Neural progenitor cell (in vitro differentiated cells): ENCODE data around the gene IL21R. TPM values are rescaled to one million over a fixed set of nuclear protein-coding genes. Genes with fewer than 3 reads are reported as not detected.

Experiments used
- DNase-seq: peaks from one replicate; pipeline ENCODE4 v3.0.0-alpha.2; 2016; ENCODE audit warnings: low spot score
- H2AFZ ChIP-seq: fragments of 200-600 bp; sonication (generic); replicated peaks from 2 replicates; pipeline ENCODE4 v1.6.1; 2016; ENCODE audit warnings: antibody characterized with exemption
- H3F3A ChIP-seq: fragments of 200-600 bp; sonication (generic); 2 replicates; pipeline ENCODE4 v1.6.1; 2016; ENCODE audit warnings: antibody characterized with exemption, low read depth
- H3K27ac ChIP-seq: fragments of 200-600 bp; sonication (generic); 2 replicates; pipeline ENCODE4 v1.5.1; 2016; ENCODE audit warnings: mild to moderate bottlenecking
- H3K27me3 ChIP-seq: fragments of 200-600 bp; sonication (generic); 2 replicates; pipeline ENCODE4 v1.6.1; 2016; ENCODE audit warnings: mild to moderate bottlenecking, moderate library complexity
- H3K36me3 ChIP-seq: fragments of 200-600 bp; sonication (generic); 2 replicates; pipeline ENCODE4 v1.5.1; 2016
- H3K4me1 ChIP-seq: fragments of 200-600 bp; sonication (generic); 2 replicates; pipeline ENCODE4 v1.6.1; 2016; ENCODE audit warnings: mixed run types
- H3K4me2 ChIP-seq: fragments of 200-600 bp; sonication (generic); 2 replicates; pipeline ENCODE4 v1.6.1; 2016
- H3K4me3 ChIP-seq: fragments of 200-600 bp; sonication (generic); 2 replicates; pipeline ENCODE4 v1.5.1; 2016
- H3K79me2 ChIP-seq: fragments of 200-600 bp; sonication (generic); 2 replicates; pipeline ENCODE4 v1.6.1; 2016; ENCODE audit warnings: low read depth
- H3K9ac ChIP-seq: fragments of 200-600 bp; sonication (generic); 2 replicates; pipeline ENCODE4 v1.6.1; 2016
- H3K9me3 ChIP-seq: fragments of 200-600 bp; sonication (generic); 2 replicates; pipeline ENCODE4 v1.5.1; 2016; ENCODE audit warnings: low read depth
- H4K20me1 ChIP-seq: fragments of 200-600 bp; sonication (generic); 2 replicates; pipeline ENCODE4 v1.6.1; 2016; ENCODE audit warnings: low read depth
- H3K27ac Mint-ChIP-seq: 3 replicates; pipeline ENCODE4 v1.8.0; 2021; ENCODE audit warnings: mixed read lengths
- H3K27me3 Mint-ChIP-seq: 2 replicates; pipeline ENCODE4 v1.8.0; 2022; ENCODE audit warnings: low read depth, mild to moderate bottlenecking, inconsistent platforms, moderate library complexity, mixed read lengths; ENCODE audit not compliant: insufficient read depth
- H3K36me3 Mint-ChIP-seq: 3 replicates; pipeline ENCODE4 v1.8.0; 2021; ENCODE audit warnings: mixed read lengths
- H3K4me1 Mint-ChIP-seq: 3 replicates; pipeline ENCODE4 v1.8.0; 2021; ENCODE audit warnings: mixed read lengths
- H3K4me3 Mint-ChIP-seq: 3 replicates; pipeline ENCODE4 v1.8.0; 2021; ENCODE audit warnings: mild to moderate bottlenecking, moderate library complexity, mixed read lengths
- H3K9me3 Mint-ChIP-seq: 3 replicates; pipeline ENCODE4 v1.8.0; 2020; ENCODE audit warnings: mixed read lengths
- CTCF ChIP-seq: fragments of 200-600 bp; sonication (generic); IDR thresholded peaks from 2 replicates; pipeline ENCODE4 v1.5.1; 2017; ENCODE audit warnings: antibody characterized with exemption, mild to moderate bottlenecking
- EZH2 ChIP-seq: fragments of 200-600 bp; sonication (generic); IDR thresholded peaks from 2 replicates; pipeline ENCODE4 v1.6.1; 2017; ENCODE audit warnings: antibody characterized with exemption, mild to moderate bottlenecking, moderate library complexity
- EZH2phosphoT487 ChIP-seq: fragments of 200-600 bp; sonication (generic); IDR thresholded peaks from 2 replicates; pipeline ENCODE4 v1.6.1; 2017; ENCODE audit warnings: antibody characterized with exemption
- total RNA-seq: library from RNA; depleted of rRNA; stranded (reverse); fragments of >200 nt; gene quantifications from 2 replicates; pipeline ENCODE4 v1.2.3, GENCODE V29; 2015; ENCODE audit warnings: low replicate concordance

IL21R gene
- total RNA-seq, 1 donor from 2014 or later = not detected

GRCh38 chr16:27378871-27379481, 23.0 kb upstream of the IL21R start:
- Histone ChIP-seq H3K9me3 (no peaks in the 10 kb centered on the region), H3K79me2 (no peaks in the 10 kb centered on the region), H3K27ac (no peak overlapping the region), H3K36me3 (no peaks in the 10 kb centered on the region), H3K27me3 (no peaks in the 10 kb centered on the region), H3K9ac (no peak overlapping the region), H3K4me1 (no peaks in the 10 kb centered on the region), H4K20me1 (no peaks in the 10 kb centered on the region), H2AFZ (no peak overlapping the region), H3K4me2 (no peak overlapping the region), H3K4me3 (no peak overlapping the region), H3F3A (no peaks in the 10 kb centered on the region)
- H3K27ac Mint-ChIP-seq = peak overlapping the region; percentile 64
- H3K36me3 Mint-ChIP-seq = peaks cover 1% of the 10 kb centered on the region
- no peak for DNase-seq
- H3K27me3 Mint-ChIP-seq = peaks cover 2% of the 10 kb centered on the region
- peaks cover 3% of the 10 kb centered on the region for H3K9me3 Mint-ChIP-seq
- H3K4me1 Mint-ChIP-seq = peaks cover 4% of the 10 kb centered on the region
- no peak for TF ChIP-seq EZH2
- no peak for TF ChIP-seq CTCF
- TF ChIP-seq EZH2phosphoT487 = no peak
- no peak overlapping the region for H3K4me3 Mint-ChIP-seq

- no peaks in the 10 kb centered on the region for H3K27me3 ChIP-seq
- H3K4me1 ChIP-seq = no peaks in the 10 kb centered on the region
- H3K9ac ChIP-seq = no peak overlapping the region
- no peaks in the 10 kb centered on the region for H3K79me2 ChIP-seq
- Mint-ChIP-seq H3K4me1 (peaks cover 4% of the 10 kb centered on the region), H3K9me3 (peaks cover 11% of the 10 kb centered on the region), H3K27ac (no peak overlapping the region), H3K27me3 (peaks cover 4% of the 10 kb centered on the region), H3K36me3 (peaks cover 1% of the 10 kb centered on the region), H3K4me3 (peak overlapping the region; percentile 0)
- H2AFZ ChIP-seq = no peak overlapping the region
- TF ChIP-seq CTCF = no peak
- TF ChIP-seq EZH2 = no peak
- TF ChIP-seq EZH2phosphoT487 = no peak
- no peak overlapping the region for H3K4me3 ChIP-seq
- H3K36me3 ChIP-seq = no peaks in the 10 kb centered on the region
- H3K4me2 ChIP-seq = no peak overlapping the region
- H3F3A ChIP-seq = no peaks in the 10 kb centered on the region
- no peak for DNase-seq
- H3K9me3 ChIP-seq = no peaks in the 10 kb centered on the region
- H3K27ac ChIP-seq = no peak overlapping the region
- no peaks in the 10 kb centered on the region for H4K20me1 ChIP-seq
Measured at GRCh38 chr16:27379919-27380318, 22.1 kb upstream of the IL21R start.

- H3K27ac ChIP-seq = no peak overlapping the region
- peaks cover 4% of the 10 kb centered on the region for H3K27me3 Mint-ChIP-seq
- no peaks in the 10 kb centered on the region for H3K9me3 ChIP-seq
- H3K4me3 ChIP-seq = no peak overlapping the region
- no peaks in the 10 kb centered on the region for H3K36me3 ChIP-seq
- H3K9me3 Mint-ChIP-seq = peaks cover 11% of the 10 kb centered on the region
- H3F3A ChIP-seq = no peaks in the 10 kb centered on the region
- H3K27me3 ChIP-seq = no peaks in the 10 kb centered on the region
- no peaks in the 10 kb centered on the region for H3K4me1 ChIP-seq
- peaks cover 4% of the 10 kb centered on the region for H3K4me1 Mint-ChIP-seq
- H3K9ac ChIP-seq = no peak overlapping the region
- H3K79me2 ChIP-seq = no peaks in the 10 kb centered on the region
- H3K4me3 Mint-ChIP-seq = no peak overlapping the region
- H3K27ac Mint-ChIP-seq = no peak overlapping the region
- H2AFZ ChIP-seq = no peak overlapping the region
- peaks cover 1% of the 10 kb centered on the region for H3K36me3 Mint-ChIP-seq
- TF ChIP-seq CTCF (no peak), EZH2phosphoT487 (no peak), EZH2 (no peak)
- H3K4me2 ChIP-seq = no peak overlapping the region
- DNase-seq = no peak
- H4K20me1 ChIP-seq = no peaks in the 10 kb centered on the region
Measured at GRCh38 chr16:27381236-27381635, 20.7 kb upstream of the IL21R start.
